Psoas muscle (tissue), 8 donors: ENCODE measurements around the gene ESD. TPM values are rescaled to one million over a fixed set of nuclear protein-coding genes. Genes with fewer than 3 reads are reported as not detected.

Source experiments
- ATAC-seq, 4 donors: fragments of 200-7000 bp; cut with Tn5 transposase; one replicate each; pipeline ENCODE4 v1.9.1; 2020; ENCODE audit warnings: moderate library complexity in 3 of 4, mild to moderate bottlenecking in 2 of 4
- DNase-seq, 2 donors: peaks; one replicate each; pipeline ENCODE4 v3.0.0-alpha.2; 2020
- H3K27ac ChIP-seq: fragments of 200-600 bp; one replicate; pipeline ENCODE4 v1.8.0; 2022
- H3K27me3 ChIP-seq, 3 donors: fragments of 200-600 bp in 1 of 3; one replicate each; pipeline versions ENCODE4 v1.6.1 to v1.8.0; 2013 to 2022; ENCODE audit warnings: low read length in 2 of 3, mild to moderate bottlenecking in 2 of 3, moderate library complexity in 1 of 3; ENCODE audit not compliant: insufficient read depth in 3 of 3
- H3K36me3 ChIP-seq, 2 donors: fragments of 200-600 bp in 1 of 2; one replicate each; pipeline versions ENCODE4 v1.6.1 to v1.8.0; 2013 to 2022; ENCODE audit warnings: low read depth in 1 of 2, mild to moderate bottlenecking in 1 of 2, moderate library complexity in 1 of 2; ENCODE audit not compliant: insufficient read depth in 1 of 2
- H3K4me1 ChIP-seq: fragments of 200-600 bp; one replicate; pipeline ENCODE4 v1.8.0; 2022
- H3K4me3 ChIP-seq: fragments of 200-600 bp; one replicate; pipeline ENCODE4 v1.8.0; 2022; ENCODE audit warnings: mild to moderate bottlenecking
- H3K9me3 ChIP-seq: fragments of 200-600 bp; one replicate; pipeline ENCODE4 v1.8.0; 2022
- WGBS, 3 donors: extraction: QIAGEN DNeasy Blood & Tissue Kit; methylation state at CpG; one replicate each; pipeline versions ENCODE4 v1.1.6 to v1.1.7; 2013; 5-methylcytosine and 5-hydroxymethylcytosine counted together
- intact Hi-C, 2 donors: fragments of 100-400 bp; cut with DNase I; formaldehyde crosslinking; loops; one replicate each; pipeline versions ENCODE4 v1.11.0 to v1.14.2; 2022
- polyA plus RNA-seq, 3 donors: library from polyadenylated mRNA; stranded (reverse); fragments of 200-250 nt; gene quantifications; one replicate each; pipeline ENCODE4 v1.2.3, GENCODE V29; 2013
- total RNA-seq, 4 donors: library from RNA; stranded (reverse); fragmentation: NEBNext Ultra II Directional in 2 of 4; extraction: Animal tissue kit (Norgen Biotek cat#: 25700) in 2 of 4; gene quantifications; one replicate each; pipeline versions ENCODE4 v1.2.1 to v1.2.4, GENCODE V29; 2021 to 2023
- TF ChIP-seq, protein P1 (sequence below): fragments of 200-600 bp; IDR thresholded peaks from one replicate; pipeline ENCODE4 v1.8.0; 2022; ENCODE audit warnings: antibody characterized with exemption
- donor health status: healthy with polysubstance abuse.
- donor health status: DM: no; HTN: no; CAD: no; lungs with moderate emphysema.
- donor health status: Bipolar disorder and iron deficiency.
- donor health status: healthy.
- donor health status: DM: yes; HTN: yes; CAD: no.
- donor health status: DM: no; HTN: no; CAD: no.
- donor health status: DM: no; HTN: no; CAD: no.
- donor health status: DM: yes; HTN: yes; CAD: no.

ESD gene
- total and polyA plus RNA-seq, 7 donors, result 70.6 to 122 (median 84.7) TPM

- H3K36me3 ChIP-seq, result no peaks in the 10 kb centered on the region
- H3K27ac ChIP-seq, result no peak overlapping the region
- H3K27me3 ChIP-seq, result peaks cover 0 to 8% (median 0%) of the 10 kb centered on the region in 3 donors
- no peaks in the 10 kb centered on the region for H3K4me1 ChIP-seq
- no peak for ATAC-seq
- no peak for DNase-seq
- H3K4me3 ChIP-seq, result no peak overlapping the region
- intact Hi-C loops, result no loop called here
- H3K9me3 ChIP-seq, result no peaks in the 10 kb centered on the region
- TF ChIP-seq, protein P1, sequence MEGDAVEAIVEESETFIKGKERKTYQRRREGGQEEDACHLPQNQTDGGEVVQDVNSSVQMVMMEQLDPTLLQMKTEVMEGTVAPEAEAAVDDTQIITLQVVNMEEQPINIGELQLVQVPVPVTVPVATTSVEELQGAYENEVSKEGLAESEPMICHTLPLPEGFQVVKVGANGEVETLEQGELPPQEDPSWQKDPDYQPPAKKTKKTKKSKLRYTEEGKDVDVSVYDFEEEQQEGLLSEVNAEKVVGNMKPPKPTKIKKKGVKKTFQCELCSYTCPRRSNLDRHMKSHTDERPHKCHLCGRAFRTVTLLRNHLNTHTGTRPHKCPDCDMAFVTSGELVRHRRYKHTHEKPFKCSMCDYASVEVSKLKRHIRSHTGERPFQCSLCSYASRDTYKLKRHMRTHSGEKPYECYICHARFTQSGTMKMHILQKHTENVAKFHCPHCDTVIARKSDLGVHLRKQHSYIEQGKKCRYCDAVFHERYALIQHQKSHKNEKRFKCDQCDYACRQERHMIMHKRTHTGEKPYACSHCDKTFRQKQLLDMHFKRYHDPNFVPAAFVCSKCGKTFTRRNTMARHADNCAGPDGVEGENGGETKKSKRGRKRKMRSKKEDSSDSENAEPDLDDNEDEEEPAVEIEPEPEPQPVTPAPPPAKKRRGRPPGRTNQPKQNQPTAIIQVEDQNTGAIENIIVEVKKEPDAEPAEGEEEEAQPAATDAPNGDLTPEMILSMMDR, result no peak
- 59 to 81% (median 66%) methylated on average over 2 of the region's 2 CpGs for WGBS, 3 donors
These were observed 25.6 kb upstream of the ESD start for GRCh38 chr13:46822551-46822950.

GRCh38 chr13:46817838-46818476 lies 21.0 kb upstream of the ESD start:
- Histone ChIP-seq H3K27ac (no peak overlapping the region), H3K4me3 (no peak overlapping the region), H3K9me3 (no peaks in the 10 kb centered on the region), H3K4me1 (no peaks in the 10 kb centered on the region), H3K27me3 (peaks cover 0 to 8% (median 0%) of the 10 kb centered on the region in 3 donors), H3K36me3 (no peaks in the 10 kb centered on the region)
- 66 to 74% (median 69%) methylated on average over 13 of the region's 13 CpGs for WGBS, 3 donors
- ATAC-seq, result no peak
- no peak for DNase-seq
- intact Hi-C loops, result no loop called here
- TF ChIP-seq, protein P1, result no peak

DNA sequence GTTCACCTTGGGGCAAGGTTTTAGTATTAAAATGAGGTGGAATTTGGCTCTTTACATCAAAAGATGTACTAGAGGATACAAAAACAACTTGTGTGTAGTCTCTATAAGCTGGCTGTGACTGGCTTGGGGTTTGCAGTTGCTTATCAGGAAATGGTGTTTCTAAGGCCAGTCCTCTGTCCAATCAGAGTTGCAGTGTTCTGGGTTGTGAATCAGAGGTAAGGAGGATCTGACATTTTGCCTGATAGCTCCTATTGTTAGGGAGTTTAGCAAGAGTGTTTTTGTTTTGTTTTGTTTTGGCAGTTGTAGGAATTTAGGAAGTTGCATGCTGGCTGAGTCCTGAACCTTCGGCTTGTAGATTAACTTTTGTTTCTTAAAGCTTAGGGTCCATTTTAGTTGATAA lies 20.1 kb upstream of the ESD start:
- no peak overlapping the region for H3K27ac ChIP-seq
- TF ChIP-seq, protein P1, result no peak
- DNase-seq, result no peak
- no peaks in the 10 kb centered on the region for H3K36me3 ChIP-seq
- intact Hi-C loops, result no loop called here
- peaks cover 0 to 8% (median 0%) of the 10 kb centered on the region in 3 donors for H3K27me3 ChIP-seq
- no peaks in the 10 kb centered on the region for H3K4me1 ChIP-seq
- H3K4me3 ChIP-seq, result no peak overlapping the region
- ATAC-seq, result no peak
- WGBS, 3 donors, result 65 to 68% (median 67%) methylated on average over 1 of the region's 1 CpG
- H3K9me3 ChIP-seq, result peaks cover 6% of the 10 kb centered on the region

GRCh38 chr13:46816371-46816770 lies 19.4 kb upstream of the ESD start:
- H3K36me3 ChIP-seq, result no peaks in the 10 kb centered on the region
- ATAC-seq (no peak), DNase-seq (no peak)
- H3K4me1 ChIP-seq, result no peaks in the 10 kb centered on the region
- H3K4me3 ChIP-seq, result no peak overlapping the region
- H3K9me3 ChIP-seq, result peaks cover 11% of the 10 kb centered on the region
- peaks cover 0 to 8% (median 0%) of the 10 kb centered on the region in 3 donors for H3K27me3 ChIP-seq
- no peak overlapping the region for H3K27ac ChIP-seq
- intact Hi-C loops, result no loop called here
- 82 to 94% (median 85%) methylated on average over 1 of the region's 1 CpG for WGBS, 3 donors
- TF ChIP-seq, protein P1, result no peak

- Histone ChIP-seq H3K36me3 (no peaks in the 10 kb centered on the region), H3K4me1 (no peaks in the 10 kb centered on the region), H3K9me3 (peaks cover 11% of the 10 kb centered on the region), H3K27ac (no peak overlapping the region), H3K4me3 (no peak overlapping the region), H3K27me3 (no peaks in the 10 kb centered on the region)
- TF ChIP-seq, protein P1, result no peak
- DNase-seq (no peak), ATAC-seq (no peak)
- intact Hi-C loops, result no loop called here
These were observed 15.4 kb upstream of the ESD start for GRCh38 chr13:46812301-46812797.
